H1 (cell line): ENCODE data around the gene USPL1. TPM values are rescaled to one million over a fixed set of nuclear protein-coding genes. Genes with fewer than 3 reads are reported as not detected.

Experiments
- ATF3 ChIP-seq: IDR thresholded peaks from 2 replicates; pipeline ENCODE4 v1.6.1; 2011; ENCODE audit warnings: low read depth, mild to moderate bottlenecking, low read length; ENCODE audit not compliant: insufficient read depth
- EGR1 ChIP-seq: IDR thresholded peaks from 2 replicates; pipeline ENCODE4 v1.6.1; 2011; ENCODE audit warnings: low read depth, low read length, borderline replicate concordance
- JUN ChIP-seq: IDR thresholded peaks from 2 replicates; pipeline ENCODE4 v1.6.1; 2011; ENCODE audit warnings: low read depth, mild to moderate bottlenecking, improper control_type of control experiment, low read length
- KDM4A ChIP-seq: IDR thresholded peaks from one replicate; pipeline ENCODE4 v1.7.1; 2012; ENCODE audit warnings: low read depth, mild to moderate bottlenecking, moderate library complexity, low read length, inconsistent platforms; ENCODE audit not compliant: severe bottlenecking
- RBBP5 ChIP-seq: IDR thresholded peaks from 2 replicates; pipeline ENCODE4 v1.7.1; 2012; ENCODE audit warnings: low read depth, mild to moderate bottlenecking, inconsistent platforms, low read length, moderate library complexity, borderline replicate concordance
- RXRA ChIP-seq: IDR thresholded peaks from 2 replicates; pipeline ENCODE4 v1.6.1; 2011; ENCODE audit warnings: low read depth, mild to moderate bottlenecking, low read length, moderate library complexity; ENCODE audit not compliant: insufficient read depth
- SRF ChIP-seq: IDR thresholded peaks from 2 replicates; pipeline ENCODE4 v1.6.1; 2011; ENCODE audit warnings: mild to moderate bottlenecking, low read depth, low read length, moderate library complexity
- TEAD4 ChIP-seq: IDR thresholded peaks from 2 replicates; pipeline ENCODE4 v1.6.1; 2012; ENCODE audit warnings: low read depth, low read length, inconsistent platforms, mixed read lengths
- USF2 ChIP-seq: IDR thresholded peaks from 2 replicates; pipeline ENCODE4 v1.6.1; 2011; ENCODE audit warnings: low read length, improper control_type of control experiment
- polyA plus RNA-seq, 7 experiments: library from polyadenylated mRNA; depleted of rRNA in 3 of 7; stranded (reverse) in 5 of 7; unstranded in 2 of 7; fragments of >200 nt in 5 of 7; fragments of 200-250 nt in 2 of 7; gene quantifications; 1 replicate in 5 of 7; 2 replicates in 1 of 7; 4 replicates in 1 of 7; pipeline versions ENCODE4 v1.2.1 to v1.2.3, GENCODE V29; 2011 to 2013; ENCODE audit warnings: missing spikeins in 2 of 7, mixed read lengths in 2 of 7
- total RNA-seq: library from RNA; stranded (reverse); fragmentation: NEBNext Ultra II Directional; extraction: Animal tissue kit (Norgen Biotek cat#: 25700); gene quantifications from 2 replicates; pipeline ENCODE4 v1.2.1, GENCODE V29; 2021

USPL1 gene
- total and polyA plus RNA-seq, 2 of the 8 experiments (the other 6 are each of a cell fraction or from before 2014, with no cell fraction given): 6.3 to 17.1 TPM

- TF ChIP-seq ATF3 (no peak), TEAD4 (no peak), KDM4A (no peak), RXRA (no peak), EGR1 (no peak), USF2 (no peak), SRF (no peak), RBBP5 (no peak), JUN (no peak)
Measured at GRCh38 chr13:30690282-30691188, 72.8 kb downstream of the USPL1 start (continued).
